A549 (cell line): Measurements from ENCODE around the gene INHA.

Source experiments
- BHLHE40 ChIP-seq: IDR thresholded peaks from 2 replicates; pipeline ENCODE4 v1.6.1; 2012; ENCODE audit warnings: low read depth, low read length, inconsistent platforms
- CEBPB ChIP-seq, 2 experiments: fragments of >200 bp in 1 of 2; sonication (Bioruptor Twin) in 1 of 2; formaldehyde crosslinking in 1 of 2; IDR thresholded peaks; 2 replicates each; pipeline ENCODE4 v1.6.1; 2012 to 2016
- CHD2 ChIP-seq: fragments of 150-350 bp; IDR thresholded peaks from 2 replicates; pipeline ENCODE4 v1.6.1; 2014; ENCODE audit warnings: low read length; ENCODE audit not compliant: partially characterized antibody
- CHD4 ChIP-seq: fragments of 200-600 bp; sonication (generic); IDR thresholded peaks from 2 replicates; pipeline ENCODE4 v1.6.1; 2016; ENCODE audit warnings: antibody characterized with exemption, mild to moderate bottlenecking, borderline replicate concordance
- EHF ChIP-seq: fragments of 250-450 bp; sonication (Bioruptor Pico); IDR thresholded peaks from 2 replicates; pipeline ENCODE4 v1.5.0; 2020; ENCODE audit warnings: mild to moderate bottlenecking
- KDM1A ChIP-seq: fragments of 200-600 bp; sonication (generic); IDR thresholded peaks from 2 replicates; pipeline ENCODE4 v1.6.1; 2016; ENCODE audit warnings: low read depth, mild to moderate bottlenecking
- MYC ChIP-seq: IDR thresholded peaks from 2 replicates; pipeline ENCODE4 v1.6.1; 2012; ENCODE audit warnings: mild to moderate bottlenecking, inconsistent platforms, low read length, improper control_type of control experiment, borderline replicate concordance
- NFE2L2 ChIP-seq: fragments of 150-350 bp; conservative IDR thresholded peaks from 2 replicates; pipeline ENCODE4 v1.6.1; 2014; ENCODE audit warnings: low read length
- NR3C1 ChIP-seq: fragments of >200 bp; sonication (Bioruptor Twin); formaldehyde crosslinking; IDR thresholded peaks from 3 replicates; pipeline ENCODE4 v1.6.1; 2017
- POLR2A ChIP-seq: IDR thresholded peaks from 2 replicates; pipeline ENCODE4 v1.6.1; 2012; ENCODE audit warnings: mild to moderate bottlenecking, low read length
- TF ChIP-seq, protein P1 (sequence below): fragments of >200 bp; sonication (Bioruptor Twin); formaldehyde crosslinking; IDR thresholded peaks from 3 replicates; pipeline ENCODE4 v1.5.1; 2016
- TF ChIP-seq, protein P2 (sequence below): IDR thresholded peaks from 2 replicates; pipeline ENCODE4 v1.6.1; 2012
- TF ChIP-seq, protein P3 (sequence below): fragments of 200-600 bp; sonication (generic); IDR thresholded peaks from 2 replicates; pipeline ENCODE4 v1.6.1; 2016; ENCODE audit warnings: antibody characterized with exemption, mild to moderate bottlenecking, moderate library complexity

GRCh38 chr2:219566640-219567039 is 5.5 kb upstream of the INHA start:
- TF ChIP-seq MYC = no peak
- TF ChIP-seq, protein P1, sequence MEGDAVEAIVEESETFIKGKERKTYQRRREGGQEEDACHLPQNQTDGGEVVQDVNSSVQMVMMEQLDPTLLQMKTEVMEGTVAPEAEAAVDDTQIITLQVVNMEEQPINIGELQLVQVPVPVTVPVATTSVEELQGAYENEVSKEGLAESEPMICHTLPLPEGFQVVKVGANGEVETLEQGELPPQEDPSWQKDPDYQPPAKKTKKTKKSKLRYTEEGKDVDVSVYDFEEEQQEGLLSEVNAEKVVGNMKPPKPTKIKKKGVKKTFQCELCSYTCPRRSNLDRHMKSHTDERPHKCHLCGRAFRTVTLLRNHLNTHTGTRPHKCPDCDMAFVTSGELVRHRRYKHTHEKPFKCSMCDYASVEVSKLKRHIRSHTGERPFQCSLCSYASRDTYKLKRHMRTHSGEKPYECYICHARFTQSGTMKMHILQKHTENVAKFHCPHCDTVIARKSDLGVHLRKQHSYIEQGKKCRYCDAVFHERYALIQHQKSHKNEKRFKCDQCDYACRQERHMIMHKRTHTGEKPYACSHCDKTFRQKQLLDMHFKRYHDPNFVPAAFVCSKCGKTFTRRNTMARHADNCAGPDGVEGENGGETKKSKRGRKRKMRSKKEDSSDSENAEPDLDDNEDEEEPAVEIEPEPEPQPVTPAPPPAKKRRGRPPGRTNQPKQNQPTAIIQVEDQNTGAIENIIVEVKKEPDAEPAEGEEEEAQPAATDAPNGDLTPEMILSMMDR = no peak
- no peak for TF ChIP-seq NR3C1
- TF ChIP-seq, protein P2, sequence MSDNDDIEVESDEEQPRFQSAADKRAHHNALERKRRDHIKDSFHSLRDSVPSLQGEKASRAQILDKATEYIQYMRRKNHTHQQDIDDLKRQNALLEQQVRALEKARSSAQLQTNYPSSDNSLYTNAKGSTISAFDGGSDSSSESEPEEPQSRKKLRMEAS = no peak
- TF ChIP-seq KDM1A = no peak
- TF ChIP-seq, protein P3, sequence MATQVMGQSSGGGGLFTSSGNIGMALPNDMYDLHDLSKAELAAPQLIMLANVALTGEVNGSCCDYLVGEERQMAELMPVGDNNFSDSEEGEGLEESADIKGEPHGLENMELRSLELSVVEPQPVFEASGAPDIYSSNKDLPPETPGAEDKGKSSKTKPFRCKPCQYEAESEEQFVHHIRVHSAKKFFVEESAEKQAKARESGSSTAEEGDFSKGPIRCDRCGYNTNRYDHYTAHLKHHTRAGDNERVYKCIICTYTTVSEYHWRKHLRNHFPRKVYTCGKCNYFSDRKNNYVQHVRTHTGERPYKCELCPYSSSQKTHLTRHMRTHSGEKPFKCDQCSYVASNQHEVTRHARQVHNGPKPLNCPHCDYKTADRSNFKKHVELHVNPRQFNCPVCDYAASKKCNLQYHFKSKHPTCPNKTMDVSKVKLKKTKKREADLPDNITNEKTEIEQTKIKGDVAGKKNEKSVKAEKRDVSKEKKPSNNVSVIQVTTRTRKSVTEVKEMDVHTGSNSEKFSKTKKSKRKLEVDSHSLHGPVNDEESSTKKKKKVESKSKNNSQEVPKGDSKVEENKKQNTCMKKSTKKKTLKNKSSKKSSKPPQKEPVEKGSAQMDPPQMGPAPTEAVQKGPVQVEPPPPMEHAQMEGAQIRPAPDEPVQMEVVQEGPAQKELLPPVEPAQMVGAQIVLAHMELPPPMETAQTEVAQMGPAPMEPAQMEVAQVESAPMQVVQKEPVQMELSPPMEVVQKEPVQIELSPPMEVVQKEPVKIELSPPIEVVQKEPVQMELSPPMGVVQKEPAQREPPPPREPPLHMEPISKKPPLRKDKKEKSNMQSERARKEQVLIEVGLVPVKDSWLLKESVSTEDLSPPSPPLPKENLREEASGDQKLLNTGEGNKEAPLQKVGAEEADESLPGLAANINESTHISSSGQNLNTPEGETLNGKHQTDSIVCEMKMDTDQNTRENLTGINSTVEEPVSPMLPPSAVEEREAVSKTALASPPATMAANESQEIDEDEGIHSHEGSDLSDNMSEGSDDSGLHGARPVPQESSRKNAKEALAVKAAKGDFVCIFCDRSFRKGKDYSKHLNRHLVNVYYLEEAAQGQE = no peak
- TF ChIP-seq EHF (CRISPR knock-in tag) = no peak
- TF ChIP-seq NFE2L2 = no peak
- no peak for TF ChIP-seq CHD4
- TF ChIP-seq POLR2A = no peak
- no peak for TF ChIP-seq BHLHE40
- TF ChIP-seq CHD2 = no peak
- TF ChIP-seq CEBPB (IDR thresholded peaks at IDR 0.05) = no peak
